ENCODE data around the gene TCF4.

GRCh38 chr18:55343396-55344073, 244.5 kb downstream of the TCF4 start:
- TF ChIP-seq, protein P1, sequence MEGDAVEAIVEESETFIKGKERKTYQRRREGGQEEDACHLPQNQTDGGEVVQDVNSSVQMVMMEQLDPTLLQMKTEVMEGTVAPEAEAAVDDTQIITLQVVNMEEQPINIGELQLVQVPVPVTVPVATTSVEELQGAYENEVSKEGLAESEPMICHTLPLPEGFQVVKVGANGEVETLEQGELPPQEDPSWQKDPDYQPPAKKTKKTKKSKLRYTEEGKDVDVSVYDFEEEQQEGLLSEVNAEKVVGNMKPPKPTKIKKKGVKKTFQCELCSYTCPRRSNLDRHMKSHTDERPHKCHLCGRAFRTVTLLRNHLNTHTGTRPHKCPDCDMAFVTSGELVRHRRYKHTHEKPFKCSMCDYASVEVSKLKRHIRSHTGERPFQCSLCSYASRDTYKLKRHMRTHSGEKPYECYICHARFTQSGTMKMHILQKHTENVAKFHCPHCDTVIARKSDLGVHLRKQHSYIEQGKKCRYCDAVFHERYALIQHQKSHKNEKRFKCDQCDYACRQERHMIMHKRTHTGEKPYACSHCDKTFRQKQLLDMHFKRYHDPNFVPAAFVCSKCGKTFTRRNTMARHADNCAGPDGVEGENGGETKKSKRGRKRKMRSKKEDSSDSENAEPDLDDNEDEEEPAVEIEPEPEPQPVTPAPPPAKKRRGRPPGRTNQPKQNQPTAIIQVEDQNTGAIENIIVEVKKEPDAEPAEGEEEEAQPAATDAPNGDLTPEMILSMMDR (IDR thresholded peaks at IDR 0.05 in 2 of 3, conservative IDR thresholded peaks at IDR 0.05 in 1 of 3; ENCODE audit: borderline replicate concordance in 1 of 3, insufficient read depth in 1 of 3, low read depth in 2 of 3, low read length in 2 of 3) = peak in 2 of 3 experiments; percentile 16 to 38; a peak in 1 of 6 replicates
- TF ChIP-seq JUND (IDR thresholded peaks at IDR 0.05) (no peak), EZH2 (IDR thresholded peaks at IDR 0.05) (no peak), CEBPB (IDR thresholded peaks at IDR 0.05; ENCODE audit: low read depth) (no peak)
